DOHH2 (cell line): ENCODE measurements around the gene KRT8.

Source experiments
- H3F3A ChIP-seq: fragments of 200-600 bp; sonication (generic), shearing (Covaris generic); 2 replicates; pipeline ENCODE4 v1.6.0; 2016; ENCODE audit warnings: antibody characterized with exemption, mild to moderate bottlenecking; ENCODE audit not compliant: control insufficient read depth, insufficient read depth
- H3K27ac ChIP-seq: fragments of 200-600 bp; sonication (generic); 2 replicates; pipeline ENCODE4 v1.5.1; 2014; ENCODE audit warnings: low read depth, mild to moderate bottlenecking, low read length, moderate library complexity
- H3K27me3 ChIP-seq: fragments of 200-600 bp; sonication (generic); 2 replicates; pipeline ENCODE4 v1.6.1; 2014; ENCODE audit warnings: mild to moderate bottlenecking, low read length, mixed read lengths; ENCODE audit not compliant: control insufficient read depth
- H3K36me3 ChIP-seq: fragments of 200-600 bp; sonication (generic); 2 replicates; pipeline ENCODE4 v1.6.1; 2014; ENCODE audit warnings: mild to moderate bottlenecking, low read length, moderate library complexity, mixed read lengths; ENCODE audit not compliant: control insufficient read depth
- H3K4me1 ChIP-seq: fragments of 200-600 bp; sonication (generic); 2 replicates; pipeline ENCODE4 v1.6.1; 2014; ENCODE audit warnings: mild to moderate bottlenecking, low read length, mixed read lengths; ENCODE audit not compliant: control insufficient read depth
- H3K4me2 ChIP-seq: fragments of 200-600 bp; sonication (generic); 2 replicates; pipeline ENCODE4 v1.6.0; 2014; ENCODE audit warnings: mild to moderate bottlenecking, low read length, moderate library complexity
- H3K4me3 ChIP-seq: fragments of 200-600 bp; sonication (generic); 2 replicates; pipeline ENCODE4 v1.5.1; 2014; ENCODE audit warnings: mild to moderate bottlenecking, low read length, mixed read lengths
- H3K79me2 ChIP-seq: fragments of 200-600 bp; sonication (generic); 2 replicates; pipeline ENCODE4 v1.6.1; 2014; ENCODE audit warnings: mild to moderate bottlenecking, low read length, mixed read lengths; ENCODE audit not compliant: control insufficient read depth
- H3K9me2 ChIP-seq: fragments of 200-600 bp; sonication (generic); replicated peaks from 2 replicates; pipeline ENCODE4 v1.6.1; 2014; ENCODE audit warnings: mild to moderate bottlenecking, low read length, mixed read lengths; ENCODE audit not compliant: control insufficient read depth
- H3K9me3 ChIP-seq: fragments of 200-600 bp; sonication (generic); 2 replicates; pipeline ENCODE4 v1.6.1; 2014; ENCODE audit warnings: antibody characterized with exemption, low read length, mixed read lengths; ENCODE audit not compliant: control insufficient read depth, insufficient read depth
- H4K20me1 ChIP-seq: fragments of 200-600 bp; sonication (generic); 2 replicates; pipeline ENCODE4 v1.6.0; 2014; ENCODE audit warnings: low read depth, mild to moderate bottlenecking, antibody characterized with exemption, low read length, moderate library complexity; ENCODE audit not compliant: control insufficient read depth, insufficient read depth
- EZH2phosphoT487 ChIP-seq: fragments of 200-600 bp; sonication (generic); IDR thresholded peaks from 2 replicates; pipeline ENCODE4 v1.6.1; 2017; ENCODE audit warnings: borderline replicate concordance, mild to moderate bottlenecking, antibody characterized with exemption, low read length, moderate library complexity, mixed read lengths
- TF ChIP-seq, protein P1 (sequence below): fragments of 200-600 bp; sonication (generic); IDR thresholded peaks from one replicate; pipeline ENCODE4 v1.5.1; 2014; ENCODE audit warnings: antibody characterized with exemption, mild to moderate bottlenecking, low read depth, low read length; ENCODE audit not compliant: poor library complexity, severe bottlenecking

Gene KRT8

DNA sequence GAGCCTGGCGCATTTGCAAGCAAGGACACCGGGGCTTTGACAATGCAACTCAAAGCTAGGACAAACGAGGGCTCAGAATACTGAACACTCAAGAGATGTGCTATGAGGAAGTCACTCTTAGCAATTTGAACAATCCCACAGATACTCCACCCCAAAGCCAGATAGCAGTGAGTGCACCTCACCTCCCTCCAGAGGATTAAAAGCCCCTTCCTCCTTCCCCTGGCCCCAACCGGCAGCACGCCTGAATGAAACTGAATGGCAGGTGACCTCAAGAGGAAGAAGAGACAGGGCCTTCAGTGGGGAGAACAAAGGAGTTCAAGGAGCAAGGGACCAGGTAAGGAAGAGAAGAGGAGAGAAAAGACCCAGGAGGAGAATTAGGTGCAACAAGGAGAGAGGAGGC is 54.2 kb downstream of the KRT8 start:
- Histone ChIP-seq H3K4me1 (peaks cover 17% of the 10 kb centered on the region), H3K4me2 (peak overlapping the region; percentile 46), H3K4me3 (peak overlapping the region; percentile 5; the same call in 1 of the 2 replicates), H3K79me2 (no peaks in the 10 kb centered on the region), H3K9me3 (no peaks in the 10 kb centered on the region), H3K27me3 (0 out of 2 replicates have a peak, but pooled peaks cover 2% of the 10 kb centered on the region), H3K36me3 (no peaks in the 10 kb centered on the region), H4K20me1 (no peaks in the 10 kb centered on the region), H3K9me2 (no peaks in the 10 kb centered on the region), H3K27ac (no peak overlapping the region), H3F3A (no peaks in the 10 kb centered on the region)
- TF ChIP-seq EZH2phosphoT487 = no peak
- TF ChIP-seq, protein P1, sequence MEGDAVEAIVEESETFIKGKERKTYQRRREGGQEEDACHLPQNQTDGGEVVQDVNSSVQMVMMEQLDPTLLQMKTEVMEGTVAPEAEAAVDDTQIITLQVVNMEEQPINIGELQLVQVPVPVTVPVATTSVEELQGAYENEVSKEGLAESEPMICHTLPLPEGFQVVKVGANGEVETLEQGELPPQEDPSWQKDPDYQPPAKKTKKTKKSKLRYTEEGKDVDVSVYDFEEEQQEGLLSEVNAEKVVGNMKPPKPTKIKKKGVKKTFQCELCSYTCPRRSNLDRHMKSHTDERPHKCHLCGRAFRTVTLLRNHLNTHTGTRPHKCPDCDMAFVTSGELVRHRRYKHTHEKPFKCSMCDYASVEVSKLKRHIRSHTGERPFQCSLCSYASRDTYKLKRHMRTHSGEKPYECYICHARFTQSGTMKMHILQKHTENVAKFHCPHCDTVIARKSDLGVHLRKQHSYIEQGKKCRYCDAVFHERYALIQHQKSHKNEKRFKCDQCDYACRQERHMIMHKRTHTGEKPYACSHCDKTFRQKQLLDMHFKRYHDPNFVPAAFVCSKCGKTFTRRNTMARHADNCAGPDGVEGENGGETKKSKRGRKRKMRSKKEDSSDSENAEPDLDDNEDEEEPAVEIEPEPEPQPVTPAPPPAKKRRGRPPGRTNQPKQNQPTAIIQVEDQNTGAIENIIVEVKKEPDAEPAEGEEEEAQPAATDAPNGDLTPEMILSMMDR = no peak

GRCh38 chr12:52849511-52849910 is 55.4 kb downstream of the KRT8 start:
- Histone ChIP-seq H3K9me3 (no peaks in the 10 kb centered on the region), H3K79me2 (no peaks in the 10 kb centered on the region), H3K9me2 (no peaks in the 10 kb centered on the region), H3K4me2 (no peak overlapping the region), H3K4me1 (peaks cover 17% of the 10 kb centered on the region), H4K20me1 (no peaks in the 10 kb centered on the region), H3K27ac (no peak overlapping the region), H3K27me3 (0 out of 2 replicates have a peak, but pooled peaks cover 2% of the 10 kb centered on the region), H3F3A (no peaks in the 10 kb centered on the region), H3K4me3 (no peak overlapping the region), H3K36me3 (no peaks in the 10 kb centered on the region)
- TF ChIP-seq, protein P1 = no peak
- TF ChIP-seq EZH2phosphoT487 = no peak

DNA sequence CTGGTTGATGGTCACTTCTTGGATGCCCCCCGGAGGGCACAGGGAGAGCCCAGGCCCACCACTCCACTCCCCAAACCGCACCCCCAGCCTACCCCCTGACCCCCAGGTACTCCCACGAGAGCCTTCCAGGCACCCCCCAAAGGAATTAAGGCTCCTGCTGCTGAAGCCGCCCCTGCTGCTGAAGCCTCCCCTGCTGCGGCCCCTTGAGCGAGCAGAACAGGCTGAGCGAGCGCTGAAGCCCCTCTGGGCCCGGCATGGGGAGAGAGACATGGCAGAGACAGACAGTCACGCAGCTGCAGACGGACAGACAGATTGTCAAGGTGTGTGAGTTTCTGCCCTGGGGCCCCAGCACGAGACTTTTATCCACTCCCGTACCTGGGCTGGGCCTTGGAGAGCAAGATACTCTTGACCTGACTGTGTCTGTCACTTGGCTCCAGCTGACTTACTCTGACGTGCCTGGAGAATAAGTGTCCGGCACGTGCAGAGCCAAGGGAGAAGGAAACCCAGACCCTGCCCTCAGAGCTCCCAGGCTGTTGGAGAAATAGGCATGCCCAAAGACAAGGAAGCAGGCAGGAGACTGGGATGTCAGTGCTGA is 56.1 kb downstream of the KRT8 start, which contains the start of gene KRT78:
Gene KRT78 (minus strand): TSS at position 334 of the 595 bp plus-strand sequence. CDS start 64 bp downstream, at position 270.
- Histone ChIP-seq H3K27ac (no peak within 1 kb of the TSS), H3F3A (no peaks in the 10 kb centered on the region), H3K27me3 (0 out of 2 replicates have a peak, but pooled peaks cover 2% of the 10 kb centered on the region), H3K9me2 (no peaks in the 10 kb centered on the region), H3K36me3 (no peaks in the 10 kb centered on the region), H3K4me3 (no peak within 1 kb of the TSS), H3K9me3 (no peaks in the 10 kb centered on the region), H3K4me2 (no peak within 1 kb of the TSS), H3K79me2 (no peaks in the 10 kb centered on the region), H4K20me1 (no peaks in the 10 kb centered on the region), H3K4me1 (peaks cover 17% of the 10 kb centered on the region)
- TF ChIP-seq EZH2phosphoT487 = no peak
- TF ChIP-seq, protein P1 = no peak
